RWPE2 (cell line): ENCODE measurements around the gene CCDC122.
A peak's percentile ranks its signal among the peaks of the same experiment; 100 is the strongest.

ENCODE experiments used
- ATAC-seq: fragments of 200-7000 bp; cut with Tn5 transposase; 3 replicates; pipeline ENCODE4 v1.9.1; 2021; ENCODE audit warnings: low read depth
- DNase-seq: peaks from one replicate; pipeline ENCODE4 v3.0.0-alpha.2; 2020; ENCODE audit warnings: low spot score
- H3K27ac ChIP-seq: fragments of 450-650 bp; 2 replicates; pipeline ENCODE4 v1.5.1; 2017; ENCODE audit warnings: mild to moderate bottlenecking; ENCODE audit not compliant: poor library complexity, severe bottlenecking
- H3K27me3 ChIP-seq: fragments of 250-450 bp; sonication (Bioruptor Pico); 2 replicates; pipeline ENCODE4 v1.5.1; 2021; ENCODE audit warnings: mild to moderate bottlenecking, moderate library complexity; ENCODE audit not compliant: insufficient read depth, poor library complexity, severe bottlenecking
- H3K36me3 ChIP-seq: fragments of 250-450 bp; sonication (Bioruptor Pico); 2 replicates; pipeline ENCODE4 v1.5.1; 2020; ENCODE audit warnings: low read depth, mild to moderate bottlenecking, moderate library complexity
- H3K4me1 ChIP-seq: fragments of 250-450 bp; sonication (Bioruptor Pico); 2 replicates; pipeline ENCODE4 v1.5.1; 2021; ENCODE audit warnings: mild to moderate bottlenecking, moderate library complexity; ENCODE audit not compliant: insufficient read depth, poor library complexity, severe bottlenecking
- H3K4me3 ChIP-seq: fragments of 250-450 bp; sonication (Bioruptor Pico); 2 replicates; pipeline ENCODE4 v1.5.1; 2021; ENCODE audit warnings: mild to moderate bottlenecking, moderate library complexity; ENCODE audit not compliant: severe bottlenecking
- H3K9me3 ChIP-seq: fragments of 250-450 bp; sonication (Bioruptor Pico); 2 replicates; pipeline ENCODE4 v1.5.1; 2021; ENCODE audit warnings: mild to moderate bottlenecking, moderate library complexity; ENCODE audit not compliant: severe bottlenecking
- TF ChIP-seq, protein P1 (sequence below): fragments of 450-650 bp; IDR thresholded peaks from one replicate; pipeline ENCODE4 v1.5.1; 2017; ENCODE audit warnings: mild to moderate bottlenecking, moderate library complexity; ENCODE audit not compliant: poor library complexity, severe bottlenecking

The CCDC122 gene

DNA sequence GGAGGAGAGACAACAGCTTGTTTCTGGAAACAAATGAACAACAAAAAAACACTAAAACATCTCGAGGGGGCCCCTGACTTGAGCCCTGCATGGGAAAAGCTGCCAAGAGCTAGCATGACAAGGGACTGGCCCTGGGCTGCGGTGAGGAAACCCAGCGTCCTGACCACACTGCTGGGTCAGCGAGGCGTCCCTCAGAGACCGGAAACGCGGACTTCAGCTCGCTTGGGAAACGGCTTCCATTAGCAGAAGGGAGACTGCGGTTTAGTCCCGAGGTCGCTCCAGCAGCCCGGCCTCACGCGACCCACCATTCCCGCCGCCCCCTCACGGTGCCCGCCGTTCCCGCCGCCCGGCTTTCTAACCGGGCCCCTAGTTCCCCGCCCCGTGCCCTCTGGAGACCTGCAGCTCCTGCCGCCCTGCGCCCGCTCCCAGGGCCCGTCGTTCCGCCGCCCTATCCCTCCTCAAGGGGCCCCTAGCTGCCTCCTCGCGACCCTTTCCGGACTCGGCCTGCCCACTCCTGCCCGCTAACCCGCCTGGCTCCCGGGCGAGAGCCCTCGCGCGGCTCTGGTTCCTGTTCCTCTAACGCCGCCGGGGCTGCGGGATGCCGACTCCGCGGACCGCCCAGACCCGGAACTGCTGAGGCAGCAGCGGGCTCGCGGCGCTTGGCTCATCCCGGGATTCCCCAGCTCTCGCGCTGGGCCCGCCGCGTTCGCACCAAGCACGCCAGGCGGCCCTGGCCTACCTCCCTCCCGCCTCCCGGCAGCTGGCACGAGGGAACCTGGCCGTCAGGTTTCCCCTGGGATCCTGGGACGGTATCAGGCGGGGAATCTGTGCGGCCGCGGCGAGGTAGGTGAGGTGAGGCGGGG is at the start of gene CCDC122:
Gene CCDC122 (minus strand): TSS at position 849 of the 863 bp plus-strand sequence. CDS start 10,364 bp downstream, outside the sequence.
- H3K36me3 ChIP-seq, result peaks cover 1% of the 10 kb centered on the region
- TF ChIP-seq, protein P1, sequence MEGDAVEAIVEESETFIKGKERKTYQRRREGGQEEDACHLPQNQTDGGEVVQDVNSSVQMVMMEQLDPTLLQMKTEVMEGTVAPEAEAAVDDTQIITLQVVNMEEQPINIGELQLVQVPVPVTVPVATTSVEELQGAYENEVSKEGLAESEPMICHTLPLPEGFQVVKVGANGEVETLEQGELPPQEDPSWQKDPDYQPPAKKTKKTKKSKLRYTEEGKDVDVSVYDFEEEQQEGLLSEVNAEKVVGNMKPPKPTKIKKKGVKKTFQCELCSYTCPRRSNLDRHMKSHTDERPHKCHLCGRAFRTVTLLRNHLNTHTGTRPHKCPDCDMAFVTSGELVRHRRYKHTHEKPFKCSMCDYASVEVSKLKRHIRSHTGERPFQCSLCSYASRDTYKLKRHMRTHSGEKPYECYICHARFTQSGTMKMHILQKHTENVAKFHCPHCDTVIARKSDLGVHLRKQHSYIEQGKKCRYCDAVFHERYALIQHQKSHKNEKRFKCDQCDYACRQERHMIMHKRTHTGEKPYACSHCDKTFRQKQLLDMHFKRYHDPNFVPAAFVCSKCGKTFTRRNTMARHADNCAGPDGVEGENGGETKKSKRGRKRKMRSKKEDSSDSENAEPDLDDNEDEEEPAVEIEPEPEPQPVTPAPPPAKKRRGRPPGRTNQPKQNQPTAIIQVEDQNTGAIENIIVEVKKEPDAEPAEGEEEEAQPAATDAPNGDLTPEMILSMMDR, result no peak
- no peaks in the 10 kb centered on the region for H3K27me3 ChIP-seq
- peak; percentile 76 for DNase-seq
- H3K9me3 ChIP-seq, result no peaks in the 10 kb centered on the region
- H3K4me1 ChIP-seq, result peaks cover 11% of the 10 kb centered on the region
- ATAC-seq, result peak; percentile 88
- H3K27ac ChIP-seq, result peak within 1 kb of the TSS; percentile 59
- peak within 1 kb of the TSS; percentile 97 for H3K4me3 ChIP-seq

DNA sequence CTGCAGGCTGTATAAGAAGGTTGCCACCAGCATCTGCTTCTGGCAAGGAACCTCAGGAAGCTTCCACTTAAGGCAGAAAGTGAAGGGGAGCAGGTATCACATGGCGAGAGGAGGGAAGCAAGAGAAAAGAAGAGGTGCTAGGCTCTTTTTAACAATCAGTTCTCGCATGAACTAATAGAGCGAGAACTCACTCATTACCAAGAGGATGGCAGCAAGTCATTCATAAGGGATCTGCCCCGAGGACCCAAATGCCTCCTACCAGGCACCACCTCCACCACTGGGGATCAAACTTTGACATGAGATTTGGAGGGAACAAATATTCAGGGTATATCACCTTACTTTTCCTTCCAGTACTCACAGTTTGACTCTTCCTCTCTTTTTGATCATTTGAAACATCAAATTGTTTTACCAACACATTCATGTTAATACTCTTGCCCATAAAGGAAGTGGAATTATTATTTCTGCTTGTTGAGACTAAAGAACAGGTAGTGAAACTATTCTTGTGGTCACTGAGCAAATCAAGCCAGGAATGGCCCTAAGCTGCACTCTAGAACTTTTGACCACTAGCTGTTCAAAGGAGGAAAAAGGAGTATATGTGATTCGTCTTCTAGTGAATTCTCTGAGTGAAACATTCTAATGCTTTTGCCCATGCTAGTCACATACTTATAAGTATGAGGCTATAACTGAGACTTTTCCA is 45.2 kb upstream of the CCDC122 start:
- Histone ChIP-seq H3K9me3 (no peaks in the 10 kb centered on the region), H3K27me3 (no peaks in the 10 kb centered on the region), H3K4me1 (no peaks in the 10 kb centered on the region), H3K4me3 (no peak overlapping the region), H3K36me3 (no peaks in the 10 kb centered on the region), H3K27ac (no peak overlapping the region)
- ATAC-seq (no peak), DNase-seq (no peak)
- TF ChIP-seq, protein P1, result no peak

DNA sequence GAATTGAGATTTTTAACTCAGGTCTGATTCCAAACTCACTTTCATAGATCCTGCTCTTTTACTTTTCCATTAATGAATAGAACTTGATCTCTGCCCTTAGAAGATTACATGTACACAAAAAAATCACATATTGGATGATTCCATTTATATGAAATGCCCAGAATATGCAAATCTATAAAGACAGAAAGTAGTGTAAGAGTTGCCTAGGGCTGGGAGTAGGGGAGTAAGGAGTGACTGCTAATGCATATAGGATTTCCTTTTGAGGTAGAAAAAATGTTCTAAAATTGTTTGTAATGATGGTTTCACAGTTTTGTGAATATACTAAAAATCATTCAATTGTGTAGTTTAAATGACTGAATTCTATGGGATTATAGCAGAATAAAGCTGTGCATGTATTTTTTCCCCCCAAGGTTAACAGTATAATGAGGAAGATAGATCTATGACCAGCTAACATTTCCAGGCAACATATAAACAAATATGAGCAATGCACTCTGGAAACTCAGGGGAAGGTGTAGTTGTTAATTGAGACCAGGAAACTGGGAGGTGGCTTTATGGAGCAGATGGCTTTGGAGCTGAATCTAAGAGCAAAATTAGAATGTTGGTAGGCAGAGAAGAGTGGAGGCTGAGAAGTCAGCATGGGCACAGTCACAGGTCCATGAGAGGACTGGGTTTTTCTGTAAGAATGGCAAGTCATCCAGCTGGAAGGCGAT is 41.6 kb upstream of the CCDC122 start:
- no peak overlapping the region for H3K27ac ChIP-seq
- H3K27me3 ChIP-seq, result no peaks in the 10 kb centered on the region
- TF ChIP-seq, protein P1, result no peak
- ATAC-seq, result no peak
- H3K9me3 ChIP-seq, result no peaks in the 10 kb centered on the region
- no peaks in the 10 kb centered on the region for H3K36me3 ChIP-seq
- no peak for DNase-seq
- H3K4me3 ChIP-seq, result no peak overlapping the region
- H3K4me1 ChIP-seq, result peaks cover 12% of the 10 kb centered on the region

DNA sequence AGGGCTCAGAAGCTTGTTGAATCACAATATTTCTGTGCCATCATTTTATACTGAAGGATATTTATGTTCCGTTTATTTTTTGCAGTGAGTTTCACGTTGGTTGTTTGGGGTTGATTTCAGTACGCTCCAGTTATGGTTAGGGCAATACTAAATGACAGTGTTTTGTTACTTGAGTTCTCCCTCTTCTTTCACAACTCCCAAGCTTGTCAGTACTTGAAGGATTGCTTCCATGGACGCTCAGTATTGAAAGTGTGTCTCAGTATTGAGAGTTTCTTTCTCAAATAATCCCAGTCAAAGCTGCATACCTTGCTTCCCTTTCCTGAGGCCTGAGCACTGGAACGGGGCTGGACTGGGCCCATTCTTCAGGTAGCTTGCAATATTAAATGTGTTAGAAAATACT is 39.1 kb upstream of the CCDC122 start:
- Histone ChIP-seq H3K27ac (no peak overlapping the region), H3K4me3 (no peak overlapping the region), H3K9me3 (no peaks in the 10 kb centered on the region), H3K27me3 (no peaks in the 10 kb centered on the region), H3K4me1 (peaks cover 12% of the 10 kb centered on the region), H3K36me3 (no peaks in the 10 kb centered on the region)
- ATAC-seq (no peak; the same call in 2 of the 3 replicates), DNase-seq (no peak)
- TF ChIP-seq, protein P1, result no peak
